H1 (cell line): ENCODE results near the gene APBB3. TPM values are rescaled to one million over a fixed set of nuclear protein-coding genes. Genes with fewer than 3 reads are reported as not detected.

ENCODE experiments used
- CBX8 ChIP-seq: fragments of 300-800, 300-1000 bp; sonication (generic); IDR thresholded peaks from 2 replicates; pipeline ENCODE4 v1.7.1; 2016; ENCODE audit warnings: low read depth, low read length, borderline replicate concordance
- CHD1 ChIP-seq: IDR thresholded peaks from 2 replicates; pipeline ENCODE4 v1.6.1; 2012; ENCODE audit warnings: low read depth, low read length, improper control_type of control experiment
- CHD2 ChIP-seq: IDR thresholded peaks from 2 replicates; pipeline ENCODE4 v1.6.1; 2012; ENCODE audit warnings: low read length, improper control_type of control experiment
- EZH2 ChIP-seq: fragments of 200-600 bp; sonication (generic); IDR thresholded peaks from 2 replicates; pipeline ENCODE4 v1.7.1; 2012; ENCODE audit warnings: low read depth, mild to moderate bottlenecking, moderate library complexity, low read length, inconsistent platforms; ENCODE audit not compliant: severe bottlenecking
- FOSL1 ChIP-seq: IDR thresholded peaks from 2 replicates; pipeline ENCODE4 v1.6.1; 2011; ENCODE audit warnings: mild to moderate bottlenecking, low read depth, low read length, moderate library complexity; ENCODE audit not compliant: insufficient read depth
- GTF2F1 ChIP-seq: IDR thresholded peaks from 2 replicates; pipeline ENCODE4 v1.6.1; 2012; ENCODE audit warnings: low read depth, low read length, improper control_type of control experiment, borderline replicate concordance
- NRF1 ChIP-seq: IDR thresholded peaks from 2 replicates; pipeline ENCODE4 v1.6.1; 2011; ENCODE audit warnings: mild to moderate bottlenecking, low read depth, low read length, improper control_type of control experiment
- RAD21 ChIP-seq, 2 experiments: IDR thresholded peaks in 1 of 2; conservative IDR thresholded peaks in 1 of 2; 2 replicates each; pipeline ENCODE4 v1.6.1; 2011; ENCODE audit warnings: low read depth in 2 of 2, low read length in 2 of 2, improper control_type of control experiment in 1 of 2, inconsistent platforms in 1 of 2, mild to moderate bottlenecking in 1 of 2, moderate library complexity in 1 of 2
- SAP30 ChIP-seq: fragments of 300-600 bp; sonication (generic); IDR thresholded peaks from 2 replicates; pipeline ENCODE4 v1.7.1; 2012; ENCODE audit warnings: low read length, moderate library complexity, mild to moderate bottlenecking, inconsistent platforms; ENCODE audit not compliant: insufficient read depth, insufficient replicate concordance
- SP2 ChIP-seq: IDR thresholded peaks from 2 replicates; pipeline ENCODE4 v1.6.1; 2012; ENCODE audit warnings: mild to moderate bottlenecking, low read length, inconsistent platforms
- SP4 ChIP-seq: IDR thresholded peaks from 2 replicates; pipeline ENCODE4 v1.6.1; 2012; ENCODE audit warnings: low read length, inconsistent platforms
- TAF1 ChIP-seq: IDR thresholded peaks from 2 replicates; pipeline ENCODE4 v1.6.1; 2011; ENCODE audit warnings: mild to moderate bottlenecking, low read depth, low read length
- polyA plus RNA-seq, 7 experiments: library from polyadenylated mRNA; depleted of rRNA in 3 of 7; stranded (reverse) in 5 of 7; unstranded in 2 of 7; fragments of >200 nt in 5 of 7; fragments of 200-250 nt in 2 of 7; gene quantifications; 1 replicate in 5 of 7; 2 replicates in 1 of 7; 4 replicates in 1 of 7; pipeline versions ENCODE4 v1.2.1 to v1.2.3, GENCODE V29; 2011 to 2013; ENCODE audit warnings: missing spikeins in 2 of 7, mixed read lengths in 2 of 7
- total RNA-seq: library from RNA; stranded (reverse); fragmentation: NEBNext Ultra II Directional; extraction: Animal tissue kit (Norgen Biotek cat#: 25700); gene quantifications from 2 replicates; pipeline ENCODE4 v1.2.1, GENCODE V29; 2021
- TF ChIP-seq, protein P1 (sequence below): IDR thresholded peaks from 2 replicates; pipeline ENCODE4 v1.6.1; 2011; ENCODE audit warnings: low read depth, mild to moderate bottlenecking, low read length; ENCODE audit not compliant: insufficient read depth

APBB3 gene
- total and polyA plus RNA-seq, 2 of the 8 experiments (the other 6 are each of a cell fraction or from before 2014, with no cell fraction given), result 16.0 to 21.9 TPM

DNA sequence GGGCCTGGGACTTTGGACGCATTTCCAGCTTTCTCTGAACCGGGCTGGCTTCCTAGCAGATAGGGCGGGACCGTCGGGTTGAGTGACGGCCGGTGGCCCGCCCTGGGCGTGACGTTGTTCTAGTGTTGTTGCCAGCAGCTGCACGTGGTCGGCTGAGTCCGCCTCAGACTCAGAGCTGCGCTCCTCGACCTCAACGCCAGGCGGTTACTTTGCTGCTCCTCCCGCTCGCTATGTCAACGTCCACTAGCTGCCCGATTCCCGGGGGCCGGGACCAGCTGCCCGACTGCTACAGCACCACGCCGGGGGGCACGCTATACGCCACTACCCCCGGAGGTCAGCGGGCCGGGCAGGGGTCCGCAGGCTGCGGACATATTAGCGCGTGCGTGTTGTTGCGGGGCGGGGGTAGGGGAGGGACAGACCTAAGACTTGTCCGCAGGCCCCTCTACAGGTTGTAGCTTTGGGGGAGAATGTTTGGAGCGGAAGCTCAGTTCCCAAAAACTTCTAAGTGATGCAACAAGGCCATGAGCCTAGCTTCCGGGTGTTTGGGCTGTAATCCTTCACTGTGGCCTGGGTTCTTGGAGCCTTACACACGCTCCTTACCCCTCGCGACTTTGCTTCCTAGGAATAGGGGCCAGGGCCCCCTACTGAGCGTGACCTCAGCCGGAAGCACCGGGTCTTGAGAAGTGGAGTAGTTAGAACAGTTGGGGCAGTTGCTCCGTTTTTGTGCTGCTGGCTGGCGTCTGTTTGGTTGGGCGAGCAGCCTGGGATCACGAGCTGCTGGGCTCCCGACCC, 16.7 kb downstream of the APBB3 start, which contains the start of gene EIF4EBP3 (continued):
- TF ChIP-seq SAP30 (peak; percentile 60), GTF2F1 (no peak), SP2 (no peak), CHD1 (no peak), NRF1 (no peak), CHD2 (0 out of 2 replicates have a peak, but pooled peaks have one; percentile 36), TAF1 (peak; percentile 75; the same call in 1 of the 2 replicates), RAD21 (IDR thresholded peaks at IDR 0.05 in 1 of 2, conservative IDR thresholded peaks at IDR 0.05 in 1 of 2; ENCODE audit: low read depth in 2 of 2, low read length in 2 of 2) (peak; percentile 35 to 43), CBX8 (no peak), FOSL1 (no peak), EZH2 (no peak), SP4 (peak; percentile 96)
- TF ChIP-seq, protein P1, sequence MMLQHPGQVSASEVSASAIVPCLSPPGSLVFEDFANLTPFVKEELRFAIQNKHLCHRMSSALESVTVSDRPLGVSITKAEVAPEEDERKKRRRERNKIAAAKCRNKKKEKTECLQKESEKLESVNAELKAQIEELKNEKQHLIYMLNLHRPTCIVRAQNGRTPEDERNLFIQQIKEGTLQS, result 0 out of 2 replicates have a peak, but pooled peaks have one; percentile 39
- TF ChIP-seq, all 59 proteins: peak for 20
